Measurements from ENCODE around the gene ZDHHC1. TPM values are rescaled to one million over a fixed set of nuclear protein-coding genes. Genes with fewer than 3 reads are reported as not detected.

The ZDHHC1 gene
- polyA plus RNA-seq, 3 donors = 3.3 to 14.2 (median 6.0) TPM

GRCh38 chr16:67392301-67393059 is 23.8 kb downstream of the ZDHHC1 start:
- H3K4me1 Mint-ChIP-seq = peaks cover 67% of the 10 kb centered on the region
- H3K27ac Mint-ChIP-seq = peak overlapping the region in 5 of 7 donors; percentile 15 to 88 (median 78)
- peaks cover 0 to 8% (median 0%) of the 10 kb centered on the region in 7 donors for H3K9me3 Mint-ChIP-seq
- Histone ChIP-seq H3K27ac (ENCODE audit: low read depth in 1 of 2, low read length in 2 of 2) (no peak overlapping the region), H3K79me2 (ENCODE audit: insufficient read depth, low read length) (no peaks in the 10 kb centered on the region), H3K4me3 (replicated peaks in 1 of 3; ENCODE audit: low read depth in 2 of 3, low read length in 3 of 3) (peak overlapping the region; percentile 33 to 78 (median 77)), H3K36me3 (replicated peaks in 1 of 2; ENCODE audit: control insufficient read depth in 1 of 2, insufficient read depth in 2 of 2, low read length in 2 of 2) (no peaks in the 10 kb centered on the region), H3K9ac (ENCODE audit: insufficient read depth, low read length, poor library complexity, severe bottlenecking) (no peak overlapping the region), H3K9me3 (replicated peaks in 1 of 2; ENCODE audit: control insufficient read depth in 1 of 2, insufficient read depth in 1 of 2, low read length in 2 of 2) (no peaks in the 10 kb centered on the region), H3K4me2 (replicated peaks; ENCODE audit: extremely low read depth, low read length, poor library complexity, severe bottlenecking) (peak overlapping the region; percentile 87), H2AFZ (ENCODE audit: insufficient read depth, low read depth, low read length, poor library complexity, severe bottlenecking) (no peak overlapping the region), H3K27me3 (ENCODE audit: control insufficient read depth in 2 of 2, insufficient read depth in 2 of 2, low read length in 2 of 2) (peaks cover 0 to 19% of the 10 kb centered on the region in 2 donors), H4K20me1 (ENCODE audit: insufficient read depth, low read length) (peaks cover 55% of the 10 kb centered on the region), H3K4me1 (ENCODE audit: control insufficient read depth in 1 of 2, insufficient read depth in 2 of 2, low read length in 2 of 2) (peaks cover 76 to 79% of the 10 kb centered on the region in 2 donors)
- peaks cover 16 to 26% of the 10 kb centered on the region in 2 donors for H3K36me3 Mint-ChIP-seq
- TF ChIP-seq CTCF (IDR thresholded peaks at IDR 0.05) = no peak
- WGBS (ENCODE audit: insufficient coverage) = 89% methylated on average over 18 of the region's 18 CpGs
- H3K27me3 Mint-ChIP-seq (ENCODE audit: low read depth in 3 of 3) = peaks cover 19 to 46% (median 28%) of the 10 kb centered on the region in 3 donors
- peak overlapping the region; percentile 83 to 92 for H3K4me3 Mint-ChIP-seq
- DNase-seq = no peak
- intact Hi-C loops (cut with micrococcal nuclease) = no loop called here

DNA sequence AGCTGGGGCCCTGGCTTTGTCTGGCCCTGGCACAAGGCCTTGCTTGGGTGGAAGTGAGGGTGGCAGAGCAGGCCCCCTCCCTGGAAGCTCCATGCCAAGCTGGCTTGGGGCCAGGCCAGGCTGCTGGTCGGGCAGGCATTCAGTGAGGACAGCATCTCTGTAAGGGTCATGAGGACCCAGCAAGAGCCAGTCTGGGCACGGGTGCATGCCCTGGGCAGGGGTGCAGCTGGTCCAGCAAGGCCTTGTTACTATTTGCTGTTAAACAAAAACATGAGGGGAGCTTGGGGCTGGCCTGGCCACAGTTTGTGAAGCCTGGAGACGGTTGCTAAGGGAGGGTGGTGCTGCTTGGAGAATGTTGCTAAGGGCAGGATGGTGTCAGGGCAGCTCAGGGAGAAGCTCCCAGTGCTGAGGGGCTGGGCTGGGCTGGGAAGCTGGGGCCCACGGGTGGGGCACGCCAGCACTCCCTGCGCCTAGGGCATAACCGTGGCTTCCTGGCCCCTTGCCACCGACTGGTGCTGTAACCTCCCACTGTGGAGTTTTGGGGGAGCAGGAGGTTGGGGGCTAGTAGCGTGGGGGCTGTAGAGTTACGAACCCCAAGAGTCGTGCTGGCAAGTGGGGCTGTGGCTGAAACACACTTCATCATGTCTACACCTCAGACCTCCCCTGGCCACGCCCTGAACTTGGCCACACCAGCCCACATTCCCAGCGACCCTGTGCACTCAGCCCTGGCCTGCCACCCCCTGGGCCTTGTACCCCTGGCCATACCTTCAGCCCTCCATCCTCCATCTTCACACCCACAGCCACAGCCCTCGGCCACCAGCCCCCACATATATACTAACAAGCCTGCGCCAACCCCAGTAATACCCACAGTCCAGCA is 24.6 kb downstream of the ZDHHC1 start:
- Histone ChIP-seq H3K36me3 (replicated peaks in 1 of 2; ENCODE audit: control insufficient read depth in 1 of 2, insufficient read depth in 2 of 2, low read length in 2 of 2) (no peaks in the 10 kb centered on the region), H3K4me1 (ENCODE audit: control insufficient read depth in 1 of 2, insufficient read depth in 2 of 2, low read length in 2 of 2) (peaks cover 75 to 76% of the 10 kb centered on the region in 2 donors), H3K79me2 (ENCODE audit: insufficient read depth, low read length) (no peaks in the 10 kb centered on the region), H3K9me3 (replicated peaks in 1 of 2; ENCODE audit: control insufficient read depth in 1 of 2, insufficient read depth in 1 of 2, low read length in 2 of 2) (no peaks in the 10 kb centered on the region), H3K9ac (ENCODE audit: insufficient read depth, low read length, poor library complexity, severe bottlenecking) (no peak overlapping the region), H3K27me3 (ENCODE audit: control insufficient read depth in 2 of 2, insufficient read depth in 2 of 2, low read length in 2 of 2) (peaks cover 0 to 19% of the 10 kb centered on the region in 2 donors), H2AFZ (ENCODE audit: insufficient read depth, low read depth, low read length, poor library complexity, severe bottlenecking) (no peak overlapping the region), H3K4me2 (replicated peaks; ENCODE audit: extremely low read depth, low read length, poor library complexity, severe bottlenecking) (peak overlapping the region; percentile 87), H4K20me1 (ENCODE audit: insufficient read depth, low read length) (peaks cover 55% of the 10 kb centered on the region), H3K27ac (ENCODE audit: low read depth in 1 of 2, low read length in 2 of 2) (peak overlapping the region; percentile 63 to 65), H3K4me3 (replicated peaks in 1 of 3; ENCODE audit: low read depth in 2 of 3, low read length in 3 of 3) (peak overlapping the region in 2 of 3 experiments; percentile 77 to 78)
- intact Hi-C loops (cut with micrococcal nuclease) = no loop called here
- 49% methylated on average over 11 of the region's 15 CpGs for WGBS (ENCODE audit: insufficient coverage)
- H3K27me3 Mint-ChIP-seq (ENCODE audit: low read depth in 3 of 3) = peaks cover 19 to 49% (median 30%) of the 10 kb centered on the region in 3 donors
- H3K36me3 Mint-ChIP-seq = peaks cover 16 to 26% of the 10 kb centered on the region in 2 donors
- H3K4me1 Mint-ChIP-seq = peaks cover 67% of the 10 kb centered on the region
- no peak for TF ChIP-seq CTCF (IDR thresholded peaks at IDR 0.05)
- H3K27ac Mint-ChIP-seq = peak overlapping the region in 6 of 7 donors; percentile 19 to 95 (median 88)
- H3K9me3 Mint-ChIP-seq = peaks cover 0 to 8% (median 0%) of the 10 kb centered on the region in 7 donors
- peak in 2 of 3 donors; percentile 14 to 16 for DNase-seq
- peak overlapping the region; percentile 39 to 92 for H3K4me3 Mint-ChIP-seq
